ENCODE data around the gene HIP1R. TPM values are rescaled to one million over a fixed set of nuclear protein-coding genes. Genes with fewer than 3 reads are reported as not detected.

The HIP1R gene
- total and polyA plus RNA-seq, 2 of the 8 experiments (the other 6 are each of a cell fraction or from before 2014, with no cell fraction given): 11.2 to 14.5 TPM

- TF ChIP-seq POLR2A (IDR thresholded peaks at IDR 0.05; ENCODE audit: control extremely low read depth in 1 of 2, low read depth in 2 of 2, low read length in 2 of 2): no peak
- no peak for TF ChIP-seq SIX5 (IDR thresholded peaks at IDR 0.05; ENCODE audit: low read depth, low read length)
- TF ChIP-seq SP2 (IDR thresholded peaks at IDR 0.05; ENCODE audit: low read length): no peak
- TF ChIP-seq BRCA1 (IDR thresholded peaks at IDR 0.05; ENCODE audit: low read depth, low read length): no peak
- no peak for TF ChIP-seq NANOG (IDR thresholded peaks at IDR 0.05; ENCODE audit: insufficient read depth, low read depth, low read length, poor library complexity, severe bottlenecking)
- TF ChIP-seq FOSL1 (IDR thresholded peaks at IDR 0.05; ENCODE audit: insufficient read depth, low read depth, low read length): no peak
These were observed 5.6 kb downstream of the HIP1R start (continued) for GRCh38 chr12:122840580-122841513.
